Measurements from ENCODE around the gene SLC16A4. TPM values are rescaled to one million over a fixed set of nuclear protein-coding genes. Genes with fewer than 3 reads are reported as not detected.

SLC16A4 gene
- total RNA-seq, 1 experiment from 2014 or later, result 0.22 TPM

DNA sequence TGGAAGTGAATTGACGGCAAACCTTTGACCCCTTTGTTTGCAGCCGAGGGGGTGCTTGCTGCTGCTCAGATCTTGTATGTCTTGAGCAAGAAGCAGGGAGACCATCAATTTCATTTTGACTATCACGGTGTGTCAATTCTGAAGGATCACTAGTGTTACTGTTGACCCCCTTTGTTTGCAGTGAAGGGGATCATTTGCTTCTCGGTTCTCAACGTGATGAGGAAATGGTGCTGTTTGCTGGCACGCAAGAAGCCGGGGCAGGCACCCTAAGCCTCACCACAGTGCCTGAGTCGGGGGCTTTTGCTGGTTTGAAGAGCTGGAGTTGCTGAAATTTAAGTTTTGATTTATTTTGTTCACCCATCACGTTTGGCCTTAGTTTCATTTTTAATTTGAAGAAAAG, 44.1 kb downstream of the SLC16A4 start:
- peaks cover 74% of the 10 kb centered on the region for H4K20me1 ChIP-seq (ENCODE audit: low read length)
- BruUV-seq (replicated peaks), result no TSS peak
- ATAC-seq (no peak), DNase-seq (no peak)
- H3K9me3 ChIP-seq (ENCODE audit: low read length), result no peaks in the 10 kb centered on the region
- no peaks in the 10 kb centered on the region for H3F3A ChIP-seq (ENCODE audit: low read length, unreplicated experiment)
- no peak overlapping the region for H3K4me3 ChIP-seq (ENCODE audit: low read length)
- no peak overlapping the region for H3K4me2 ChIP-seq (ENCODE audit: low read length)
- no peak overlapping the region for H2AFZ ChIP-seq (ENCODE audit: low read length)
- CTCF ChIA-PET, result no interaction called here
- no peak overlapping the region for H3K27ac ChIP-seq (ENCODE audit: low read length)
- H3K27me3 ChIP-seq (ENCODE audit: low read length), result no peaks in the 10 kb centered on the region
- POLR2A ChIA-PET (ENCODE audit: unreplicated experiment), result no interaction called here
- no peak overlapping the region for H3K9ac ChIP-seq (ENCODE audit: low read length)
- intact Hi-C loops (cut with micrococcal nuclease), result no loop called here
- H3K9me2 ChIP-seq (replicated peaks; ENCODE audit: low read length), result no peaks in the 10 kb centered on the region
- H3K36me3 ChIP-seq (ENCODE audit: low read depth, low read length), result peaks cover 70% of the 10 kb centered on the region; the same call in 1 of the 2 replicates
- peaks cover 100% of the 10 kb centered on the region for H3K79me2 ChIP-seq (ENCODE audit: low read length)
- TF ChIP-seq EZH2 (IDR thresholded peaks at IDR 0.05; ENCODE audit: low read length, unreplicated experiment), result no peak
- peaks cover 71% of the 10 kb centered on the region for H3K4me1 ChIP-seq (ENCODE audit: insufficient read depth, low read length)

DNA sequence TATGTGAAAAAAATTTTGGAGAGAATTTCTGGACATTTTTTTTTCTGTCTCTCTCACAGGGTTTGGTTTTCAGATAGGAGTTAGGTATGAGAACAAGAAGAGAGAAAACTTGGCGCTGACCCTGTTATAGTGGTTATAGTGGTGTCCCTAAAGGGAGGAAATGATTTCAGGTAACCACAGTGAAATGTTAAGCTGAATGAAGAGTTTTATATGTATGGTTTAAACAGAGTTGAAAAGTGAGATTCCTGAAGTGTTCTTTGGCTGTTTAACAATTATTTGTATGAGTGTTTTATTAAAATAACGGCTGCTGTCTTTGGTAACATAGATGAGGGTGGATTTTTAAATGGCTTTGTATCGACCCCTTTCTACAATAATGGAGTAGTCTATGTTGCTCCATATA, 45.3 kb downstream of the SLC16A4 start:
- Histone ChIP-seq H3K4me2 (ENCODE audit: low read length) (peak overlapping the region; percentile 98), H3K4me3 (ENCODE audit: low read length) (peak overlapping the region; percentile 92; the same call in 1 of the 2 replicates), H2AFZ (ENCODE audit: low read length) (no peak overlapping the region), H3F3A (ENCODE audit: low read length, unreplicated experiment) (no peaks in the 10 kb centered on the region), H3K36me3 (ENCODE audit: low read depth, low read length) (peaks cover 68% of the 10 kb centered on the region; the same call in 1 of the 2 replicates), H4K20me1 (ENCODE audit: low read length) (peaks cover 80% of the 10 kb centered on the region), H3K79me2 (ENCODE audit: low read length) (peaks cover 100% of the 10 kb centered on the region), H3K9me3 (ENCODE audit: low read length) (no peaks in the 10 kb centered on the region), H3K9me2 (replicated peaks; ENCODE audit: low read length) (no peaks in the 10 kb centered on the region), H3K9ac (ENCODE audit: low read length) (no peak overlapping the region), H3K4me1 (ENCODE audit: insufficient read depth, low read length) (peaks cover 70% of the 10 kb centered on the region), H3K27ac (ENCODE audit: low read length) (no peak overlapping the region), H3K27me3 (ENCODE audit: low read length) (no peaks in the 10 kb centered on the region)
- TF ChIP-seq EZH2phosphoT487 (IDR thresholded peaks at IDR 0.05; ENCODE audit: borderline replicate concordance, low read length) (no peak), EZH2 (IDR thresholded peaks at IDR 0.05; ENCODE audit: low read length, unreplicated experiment) (no peak)
- TF ChIP-seq, protein P1, sequence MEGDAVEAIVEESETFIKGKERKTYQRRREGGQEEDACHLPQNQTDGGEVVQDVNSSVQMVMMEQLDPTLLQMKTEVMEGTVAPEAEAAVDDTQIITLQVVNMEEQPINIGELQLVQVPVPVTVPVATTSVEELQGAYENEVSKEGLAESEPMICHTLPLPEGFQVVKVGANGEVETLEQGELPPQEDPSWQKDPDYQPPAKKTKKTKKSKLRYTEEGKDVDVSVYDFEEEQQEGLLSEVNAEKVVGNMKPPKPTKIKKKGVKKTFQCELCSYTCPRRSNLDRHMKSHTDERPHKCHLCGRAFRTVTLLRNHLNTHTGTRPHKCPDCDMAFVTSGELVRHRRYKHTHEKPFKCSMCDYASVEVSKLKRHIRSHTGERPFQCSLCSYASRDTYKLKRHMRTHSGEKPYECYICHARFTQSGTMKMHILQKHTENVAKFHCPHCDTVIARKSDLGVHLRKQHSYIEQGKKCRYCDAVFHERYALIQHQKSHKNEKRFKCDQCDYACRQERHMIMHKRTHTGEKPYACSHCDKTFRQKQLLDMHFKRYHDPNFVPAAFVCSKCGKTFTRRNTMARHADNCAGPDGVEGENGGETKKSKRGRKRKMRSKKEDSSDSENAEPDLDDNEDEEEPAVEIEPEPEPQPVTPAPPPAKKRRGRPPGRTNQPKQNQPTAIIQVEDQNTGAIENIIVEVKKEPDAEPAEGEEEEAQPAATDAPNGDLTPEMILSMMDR (conservative IDR thresholded peaks at IDR 0.05; ENCODE audit: low read depth, low read length), result no peak
- intact Hi-C loops (cut with micrococcal nuclease), result no loop called here
- no TSS peak for BruUV-seq (replicated peaks)
- DNase-seq, result no peak
- ChIA-PET CTCF (no interaction called here), POLR2A (ENCODE audit: unreplicated experiment) (no interaction called here)
- no peak for ATAC-seq

DNA sequence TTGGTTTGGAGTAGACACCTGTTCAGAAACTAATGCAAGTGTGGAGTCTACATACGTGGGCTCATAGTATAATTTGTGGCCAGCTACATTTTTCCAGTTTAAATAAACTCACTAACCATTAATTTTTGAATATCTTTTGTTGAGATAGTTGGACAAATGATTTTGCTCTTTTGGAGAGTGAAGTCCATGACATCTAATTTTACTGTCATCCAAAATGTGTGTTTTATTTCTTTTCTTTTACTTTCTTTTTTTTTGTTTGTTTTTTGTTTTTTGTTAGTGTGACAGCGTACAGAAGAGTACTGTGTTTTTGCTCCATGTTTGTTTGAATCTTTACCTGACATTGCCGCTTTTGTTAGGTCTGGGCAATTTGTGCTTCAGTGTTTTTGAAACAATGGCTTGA, 46.7 kb downstream of the SLC16A4 start:
- H3K9ac ChIP-seq (ENCODE audit: low read length), result peak overlapping the region; percentile 1; the same call in 1 of the 2 replicates
- TF ChIP-seq EZH2phosphoT487 (IDR thresholded peaks at IDR 0.05; ENCODE audit: borderline replicate concordance, low read length) (no peak), EZH2 (IDR thresholded peaks at IDR 0.05; ENCODE audit: low read length, unreplicated experiment) (no peak)
- TF ChIP-seq, protein P1 (conservative IDR thresholded peaks at IDR 0.05; ENCODE audit: low read depth, low read length), result no peak
- intact Hi-C loops (cut with micrococcal nuclease), result no loop called here
- H3K79me2 ChIP-seq (ENCODE audit: low read length), result peaks cover 99% of the 10 kb centered on the region
- H3K9me3 ChIP-seq (ENCODE audit: low read length), result no peaks in the 10 kb centered on the region
- H4K20me1 ChIP-seq (ENCODE audit: low read length), result peaks cover 74% of the 10 kb centered on the region
- H3K36me3 ChIP-seq (ENCODE audit: low read depth, low read length), result peaks cover 64% of the 10 kb centered on the region; the same call in 1 of the 2 replicates
- no peak for ATAC-seq
- H3K27ac ChIP-seq (ENCODE audit: low read length), result no peak overlapping the region
- no peak overlapping the region for H2AFZ ChIP-seq (ENCODE audit: low read length)
- CTCF ChIA-PET, result no interaction called here
- H3K27me3 ChIP-seq (ENCODE audit: low read length), result no peaks in the 10 kb centered on the region
- BruUV-seq (replicated peaks), result no TSS peak
- no peak for DNase-seq
- peak overlapping the region; percentile 98 for H3K4me2 ChIP-seq (ENCODE audit: low read length)
- no peaks in the 10 kb centered on the region for H3F3A ChIP-seq (ENCODE audit: low read length, unreplicated experiment)
- H3K4me1 ChIP-seq (ENCODE audit: insufficient read depth, low read length), result peaks cover 62% of the 10 kb centered on the region
- POLR2A ChIA-PET (ENCODE audit: unreplicated experiment), result no interaction called here
- H3K4me3 ChIP-seq (ENCODE audit: low read length), result peak overlapping the region; percentile 92
- H3K9me2 ChIP-seq (replicated peaks; ENCODE audit: low read length), result no peaks in the 10 kb centered on the region

Data from PC-3 (cell line).